HG03469 (cell line): ENCODE measurements around the gene ZNF48.
"Not testable (repeated sequence)": the region's sequence is repeated elsewhere in the genome, so short reads cannot be mapped to it uniquely, and the experiment has no call there.

Experiments used
- ATAC-seq: cut with Tn5 transposase; IDR thresholded peaks from one replicate; pipeline ENCODE4 v1.9.1; 2021; ENCODE audit warnings: mild to moderate bottlenecking, moderate library complexity, moderate number of reproducible peaks; ENCODE audit not compliant: unreplicated experiment

Gene ZNF48

GRCh38 chr16:30377050-30377811 is 18.0 kb upstream of the ZNF48 start:
- no peak for ATAC-seq

- no peak for ATAC-seq
Measured at GRCh38 chr16:30377812-30378235, 17.4 kb upstream of the ZNF48 start.

DNA sequence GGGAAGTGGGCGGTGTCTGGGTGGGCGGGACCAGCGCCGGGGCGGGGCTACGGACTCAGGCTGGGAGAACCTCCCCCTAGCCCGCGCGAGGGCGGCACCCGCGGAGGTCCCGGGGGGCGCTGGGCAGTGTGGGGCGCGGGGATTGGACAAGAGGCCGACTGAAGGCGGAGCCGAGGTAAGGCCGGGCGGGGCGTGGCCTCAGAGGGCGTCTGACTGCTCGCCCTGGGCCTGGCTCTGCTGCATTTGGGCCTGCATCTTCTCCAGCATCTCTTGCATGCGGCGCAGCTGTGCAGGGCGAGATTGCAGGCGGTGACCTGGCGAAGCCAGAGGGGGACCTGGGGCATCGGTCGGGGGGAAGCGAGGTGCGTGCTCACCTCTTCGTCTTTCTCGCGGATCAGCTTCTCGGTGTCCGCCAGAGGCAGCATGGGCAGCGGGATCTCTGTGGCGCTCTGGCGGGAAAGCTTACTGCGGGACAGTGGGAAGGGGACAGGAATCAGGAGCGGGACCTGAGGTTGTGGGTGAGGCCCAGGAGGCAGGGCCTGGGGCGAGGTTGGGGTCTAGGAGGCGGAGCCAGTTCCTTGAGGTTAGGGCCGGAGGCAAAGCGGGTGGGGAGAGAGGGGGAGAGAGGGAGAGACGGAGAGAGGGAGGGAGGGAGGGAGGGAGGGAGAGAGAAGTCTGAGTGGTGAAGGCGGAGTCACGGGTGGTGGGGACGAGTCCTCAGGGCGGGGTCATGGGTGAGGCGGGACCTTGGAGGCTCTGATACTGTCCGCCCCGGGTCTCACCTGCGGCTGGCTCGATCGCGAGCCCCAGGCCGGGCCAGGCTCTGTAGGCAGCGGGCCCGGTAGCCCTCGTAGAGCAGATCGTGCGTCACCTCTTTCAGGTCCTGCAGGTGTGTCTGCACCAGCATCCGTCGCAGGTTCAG is 16.7 kb upstream of the ZNF48 start:
- peak; percentile 74 for ATAC-seq

- no peak for ATAC-seq
Measured at GRCh38 chr16:30379158-30379783, 15.9 kb upstream of the ZNF48 start.

DNA sequence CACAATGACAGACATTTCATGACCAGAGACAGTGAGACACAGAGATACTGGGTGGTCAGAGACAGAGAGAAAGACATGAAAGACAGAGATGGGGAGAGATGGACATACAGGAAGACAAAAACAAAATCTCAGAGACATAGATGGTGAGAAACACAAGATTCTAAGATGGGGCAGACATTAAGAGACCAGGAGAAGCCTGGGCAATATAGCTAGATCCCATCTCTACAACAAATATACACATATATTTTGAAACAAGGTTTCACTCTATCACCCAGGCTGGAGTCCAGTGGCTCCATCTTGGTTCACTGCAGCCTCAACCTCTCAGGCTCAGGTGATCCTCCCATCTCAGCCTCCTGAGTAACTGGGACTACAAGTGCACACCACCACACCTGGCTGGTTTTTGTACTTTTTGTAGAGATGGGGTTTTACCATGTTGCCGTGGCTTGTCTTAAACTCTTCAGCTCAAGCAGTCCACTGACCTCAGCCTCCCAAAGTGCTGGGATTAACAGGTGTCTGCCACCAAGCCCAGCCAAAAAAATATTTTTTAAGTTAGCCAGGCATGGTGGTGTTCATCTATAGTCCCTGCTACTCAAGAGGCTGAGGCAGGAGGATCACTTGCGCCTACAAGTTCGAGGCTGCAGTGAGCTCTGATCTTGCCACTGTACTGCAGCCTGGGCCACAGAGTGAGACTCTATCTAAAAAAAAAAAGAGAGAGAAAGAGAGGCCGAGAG is 15.0 kb upstream of the ZNF48 start:
- no peak for ATAC-seq

DNA sequence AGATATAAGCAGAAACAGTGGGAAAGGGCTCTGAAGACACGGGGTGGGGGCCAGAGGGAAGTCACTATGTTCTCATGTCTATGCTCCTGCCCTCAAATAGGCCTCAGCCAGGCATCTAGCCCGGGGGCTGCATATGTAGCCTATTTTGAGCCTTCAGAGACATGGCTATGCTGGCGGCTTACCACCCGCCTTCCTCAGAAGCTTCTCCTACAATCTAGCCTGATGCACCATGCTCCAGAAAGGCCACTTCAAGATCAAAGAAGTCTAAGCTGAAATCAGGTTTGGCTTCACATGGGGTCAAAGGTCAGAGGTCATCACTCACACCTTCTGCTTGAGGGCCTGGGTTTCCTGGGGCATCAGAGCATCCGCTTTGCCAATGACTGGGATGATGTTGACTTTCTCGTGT is 14.4 kb upstream of the ZNF48 start:
- no peak for ATAC-seq

GRCh38 chr16:30381291-30382041 is 13.8 kb upstream of the ZNF48 start:
- no peak for ATAC-seq

GRCh38 chr16:30382111-30382881 is 12.9 kb upstream of the ZNF48 start, which contains the start of gene SEPTIN1:
SEPTIN1 (minus strand) TSS chr16:30382561; CDS start chr16:30382542, 19 bp downstream.
- no peak for ATAC-seq

DNA sequence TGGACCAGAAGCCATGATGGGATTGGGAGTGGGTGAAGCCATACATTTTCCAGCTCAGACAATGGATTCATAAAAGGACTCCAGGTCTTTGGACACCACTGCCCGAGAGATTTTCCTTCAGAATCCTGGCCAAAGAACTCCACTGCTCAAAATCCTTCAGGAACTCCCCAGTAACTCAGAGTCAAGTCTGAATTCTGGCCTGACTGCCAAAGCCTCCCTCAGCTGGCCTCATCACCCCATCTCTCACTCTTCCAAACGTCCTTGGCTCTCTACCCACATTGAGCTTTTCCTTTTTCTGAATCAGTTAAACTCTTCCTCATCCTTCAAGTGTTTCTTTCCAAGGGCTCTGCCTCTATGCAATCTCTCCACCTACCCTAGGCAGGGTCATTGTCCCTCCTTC is 11.7 kb upstream of the ZNF48 start:
- no peak for ATAC-seq

- no peak for ATAC-seq
Measured at GRCh38 chr16:30394592-30395154, 547 bp upstream of the ZNF48 start.

- no peak for ATAC-seq
Measured at GRCh38 chr16:30395992-30396585, 869 bp downstream of the ZNF48 start.

- not testable (repeated sequence) for ATAC-seq
Measured at GRCh38 chr16:30396627-30397026, 1.4 kb downstream of the ZNF48 start.

- ATAC-seq: no peak
Measured at GRCh38 chr16:30397056-30397455, 1.8 kb downstream of the ZNF48 start.

DNA sequence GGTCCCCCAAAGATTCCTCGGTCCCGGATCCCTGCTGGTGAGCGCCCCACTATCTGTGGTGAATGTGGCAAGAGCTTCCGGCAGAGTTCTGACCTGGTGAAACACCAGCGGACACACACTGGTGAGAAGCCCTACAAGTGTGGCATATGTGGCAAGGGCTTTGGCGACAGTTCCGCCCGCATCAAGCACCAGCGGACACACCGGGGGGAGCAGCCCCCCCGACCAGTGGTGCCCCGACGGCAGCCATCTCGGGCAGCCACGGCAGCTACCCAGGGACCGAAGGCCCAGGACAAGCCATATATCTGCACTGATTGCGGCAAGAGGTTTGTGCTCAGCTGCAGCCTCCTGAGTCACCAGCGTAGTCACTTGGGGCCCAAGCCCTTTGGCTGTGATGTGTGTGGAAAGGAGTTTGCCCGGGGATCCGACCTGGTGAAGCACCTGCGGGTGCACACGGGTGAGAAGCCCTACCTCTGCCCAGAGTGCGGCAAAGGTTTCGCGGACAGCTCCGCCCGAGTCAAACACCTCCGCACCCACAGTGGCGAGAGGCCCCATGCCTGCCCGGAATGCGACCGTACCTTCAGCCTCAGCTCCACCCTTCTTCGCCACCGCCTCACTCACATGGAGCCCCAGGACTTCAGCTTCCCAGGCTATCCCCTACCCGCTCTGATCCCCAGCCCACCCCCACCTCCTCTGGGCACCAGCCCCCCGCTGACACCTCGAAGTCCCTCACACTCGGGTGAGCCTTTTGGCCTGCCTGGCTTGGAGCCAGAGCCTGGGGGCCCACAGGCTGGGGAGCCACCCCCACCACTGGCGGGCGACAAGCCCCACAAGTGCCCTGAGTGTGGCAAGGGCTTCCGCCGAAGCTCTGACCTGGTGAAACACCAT is 2.8 kb downstream of the ZNF48 start:
- no peak for ATAC-seq

DNA sequence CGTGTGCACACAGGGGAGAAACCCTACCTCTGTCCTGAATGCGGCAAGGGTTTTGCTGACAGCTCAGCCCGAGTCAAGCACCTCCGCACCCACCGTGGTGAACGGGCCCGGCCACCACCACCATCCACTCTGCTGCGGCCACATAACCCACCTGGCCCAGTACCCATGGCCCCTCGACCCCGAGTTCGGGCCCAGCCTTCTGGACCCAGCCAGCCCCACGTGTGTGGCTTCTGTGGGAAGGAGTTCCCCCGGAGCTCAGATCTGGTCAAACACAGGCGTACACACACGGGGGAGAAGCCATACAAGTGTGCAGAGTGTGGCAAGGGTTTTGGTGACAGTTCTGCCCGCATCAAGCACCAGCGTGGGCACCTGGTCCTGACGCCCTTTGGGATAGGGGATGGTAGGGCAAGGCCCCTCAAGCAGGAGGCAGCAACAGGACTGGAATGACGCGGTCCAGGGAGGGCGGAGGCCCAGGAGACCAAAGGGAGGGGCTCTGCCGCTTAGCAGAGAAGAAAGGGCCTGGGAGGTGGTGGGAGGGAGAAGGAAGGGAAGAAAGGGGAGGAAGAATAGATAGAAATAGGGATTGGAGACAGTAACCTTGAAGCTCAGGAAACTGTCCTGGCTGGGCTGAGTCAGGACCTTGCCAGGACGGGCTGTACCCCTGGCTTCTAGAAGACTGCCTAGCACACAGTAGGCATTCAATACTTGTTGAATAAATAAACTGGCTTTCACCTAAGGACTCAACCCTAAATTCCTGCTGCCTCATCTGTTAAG is 3.6 kb downstream of the ZNF48 start:
- no peak for ATAC-seq

GRCh38 chr16:30399435-30400186 is 4.4 kb downstream of the ZNF48 start:
- no peak for ATAC-seq
